SK-N-SH (cell line): ENCODE measurements around the gene APOL6. TPM values are rescaled to one million over a fixed set of nuclear protein-coding genes. Genes with fewer than 3 reads are reported as not detected.

Experiments
- CTCF ChIA-PET: fragments of 300-600, 350-600 bp; formaldehyde crosslinking; extraction: SDS; loops from one replicate; lab custom pipeline; 2021; lab: Yijun Ruan, JAX
- POLR2A ChIA-PET: fragments of 350-600 bp; sonication (Branson Sonifier 250); formaldehyde crosslinking; extraction: SDS; loops from one replicate; lab custom pipeline; 2020; ENCODE audit warnings: antibody characterized with exemption, inconsistent platforms; lab: Yijun Ruan, JAX
- DNase-seq: peaks from one replicate; pipeline ENCODE4 v3.0.0; 2012
- H2AFZ ChIP-seq: fragments of 200-600 bp; sonication (generic); 2 replicates; pipeline ENCODE4 v1.8.1; 2016; ENCODE audit warnings: antibody characterized with exemption, mild to moderate bottlenecking, low read depth
- H3F3A ChIP-seq: fragments of 200-600 bp; sonication (generic); replicated peaks from 2 replicates; pipeline ENCODE3; 2016; ENCODE audit warnings: antibody characterized with exemption, mild to moderate bottlenecking; ENCODE audit not compliant: insufficient read depth
- H3K27ac ChIP-seq, 2 experiments: fragments of 200-500 bp in 1 of 2; fragments of 200-600 bp in 1 of 2; sonication (Bioruptor generic) in 1 of 2; sonication (generic), shearing (Covaris generic) in 1 of 2; 2 replicates each; pipeline versions ENCODE4 v1.5.1 to v1.6.1; 2014 to 2016; ENCODE audit warnings: low read depth in 2 of 2, inconsistent platforms in 1 of 2, low read length in 1 of 2, mild to moderate bottlenecking in 1 of 2, mixed read lengths in 1 of 2
- H3K27me3 ChIP-seq: fragments of 200-600 bp; sonication (generic), shearing (Covaris generic); 2 replicates; pipeline ENCODE4 v1.6.1; 2016; ENCODE audit warnings: mixed run types; ENCODE audit not compliant: insufficient read depth
- H3K36me3 ChIP-seq, 2 experiments: fragments of 200-500 bp in 1 of 2; fragments of 200-600 bp in 1 of 2; sonication (Bioruptor generic) in 1 of 2; sonication (generic) in 1 of 2; replicated peaks in 1 of 2; 2 replicates each; pipeline versions ENCODE3 to v1.5.1; 2014 to 2016; ENCODE audit warnings: low read length in 1 of 2, mild to moderate bottlenecking in 1 of 2; ENCODE audit not compliant: insufficient read depth in 2 of 2, control insufficient read depth in 1 of 2
- H3K4me1 ChIP-seq, 2 experiments: fragments of 200-500 bp in 1 of 2; fragments of 200-600 bp in 1 of 2; sonication (Bioruptor generic) in 1 of 2; sonication (generic), shearing (Covaris generic) in 1 of 2; 2 replicates each; pipeline versions ENCODE4 v1.5.1 to v1.6.1; 2014 to 2016; ENCODE audit warnings: low read depth in 1 of 2, low read length in 1 of 2, mixed run types in 1 of 2; ENCODE audit not compliant: insufficient read depth in 2 of 2, control insufficient read depth in 1 of 2
- H3K4me2 ChIP-seq: fragments of 200-600 bp; sonication (generic), shearing (Covaris generic); 2 replicates; pipeline ENCODE4 v1.6.1; 2017; ENCODE audit warnings: mixed run types
- H3K4me3 ChIP-seq, 2 experiments: fragments of 200-500 bp in 1 of 2; fragments of 200-600 bp in 1 of 2; sonication (Bioruptor generic) in 1 of 2; sonication (generic), shearing (Covaris generic) in 1 of 2; 2 replicates each; pipeline versions ENCODE4 v1.5.1 to v1.8.1; 2014 to 2016; ENCODE audit warnings: low read depth in 2 of 2, inconsistent platforms in 1 of 2, low read length in 1 of 2, mild to moderate bottlenecking in 1 of 2, mixed read lengths in 1 of 2, moderate library complexity in 1 of 2
- H3K79me2 ChIP-seq: fragments of 200-600 bp; sonication (generic); 2 replicates; pipeline ENCODE4 v1.8.1; 2017; ENCODE audit warnings: mild to moderate bottlenecking; ENCODE audit not compliant: insufficient read depth
- H3K9ac ChIP-seq: fragments of 200-600 bp; sonication (generic); 2 replicates; pipeline ENCODE4 v1.6.1; 2017; ENCODE audit warnings: mixed run types
- H3K9me2 ChIP-seq: fragments of 200-600 bp; sonication (generic); 2 replicates; pipeline ENCODE4 v1.6.1; 2017; ENCODE audit warnings: mixed run types
- H3K9me3 ChIP-seq: fragments of 200-600 bp; sonication (generic); 2 replicates; pipeline ENCODE4 v1.6.1; 2017; ENCODE audit warnings: mixed run types, mild to moderate bottlenecking, moderate library complexity
- H4K20me1 ChIP-seq: fragments of 200-600 bp; sonication (generic); 2 replicates; pipeline ENCODE4 v1.6.1; 2017; ENCODE audit warnings: mild to moderate bottlenecking, mixed run types; ENCODE audit not compliant: insufficient read depth
- CHD2 ChIP-seq: fragments of 150-350 bp; IDR thresholded peaks from 2 replicates; pipeline ENCODE4 v1.6.1; 2018; ENCODE audit warnings: low read length; ENCODE audit not compliant: partially characterized antibody
- FOSL2 ChIP-seq: IDR thresholded peaks from 2 replicates; pipeline ENCODE4 v1.4.0; 2012; ENCODE audit warnings: low read depth, mild to moderate bottlenecking, moderate library complexity, borderline replicate concordance
- FOXJ3 ChIP-seq: sonication (generic); formaldehyde crosslinking; IDR thresholded peaks from 2 replicates; pipeline ENCODE4 v1.5.1; 2020; ENCODE audit warnings: mild to moderate bottlenecking, missing genetic modification reagents
- GABPA ChIP-seq: IDR thresholded peaks from 2 replicates; pipeline ENCODE4 v1.4.0; 2012; ENCODE audit warnings: low read depth, mild to moderate bottlenecking
- GATA2 ChIP-seq: sonication (generic); formaldehyde crosslinking; IDR thresholded peaks from 2 replicates; pipeline ENCODE4 v1.5.0; 2020; ENCODE audit warnings: mild to moderate bottlenecking, missing genetic modification reagents
- MEF2A ChIP-seq: IDR thresholded peaks from 2 replicates; pipeline ENCODE4 v1.4.0; 2012; ENCODE audit warnings: low read depth, borderline replicate concordance
- MXI1 ChIP-seq: IDR thresholded peaks from 2 replicates; pipeline ENCODE4 v1.6.1; 2012; ENCODE audit warnings: mild to moderate bottlenecking, low read depth, low read length, improper control_type of control experiment
- NFIC ChIP-seq: IDR thresholded peaks from 2 replicates; pipeline ENCODE4 v1.4.0; 2012; ENCODE audit warnings: borderline replicate concordance
- NRF1 ChIP-seq: IDR thresholded peaks from 2 replicates; pipeline ENCODE4 v1.6.1; 2012; ENCODE audit warnings: low read depth, mild to moderate bottlenecking, low read length
- POLR2AphosphoS5 ChIP-seq: IDR thresholded peaks from 2 replicates; pipeline ENCODE4 v1.6.1; 2012; ENCODE audit warnings: low read depth, low read length
- RCOR1 ChIP-seq: fragments of 150-350 bp; IDR thresholded peaks from 2 replicates; pipeline ENCODE4 v1.6.1; 2017; ENCODE audit warnings: antibody characterized with exemption, low read length
- RFX5 ChIP-seq: IDR thresholded peaks from 2 replicates; pipeline ENCODE4 v1.6.1; 2012; ENCODE audit warnings: mild to moderate bottlenecking, improper control_type of control experiment, low read length
- RXRA ChIP-seq: IDR thresholded peaks from 2 replicates; pipeline ENCODE4 v1.4.0; 2012; ENCODE audit warnings: low read depth, mild to moderate bottlenecking, borderline replicate concordance
- TEAD4 ChIP-seq: IDR thresholded peaks from 2 replicates; pipeline ENCODE4 v1.4.0; 2012; ENCODE audit warnings: mild to moderate bottlenecking, borderline replicate concordance; ENCODE audit not compliant: insufficient read depth
- WGBS: methylation state at CpG from one replicate; pipeline ENCODE4 v1.1.6; 2017; ENCODE audit warnings: low lambda C conversion rate; 5-methylcytosine and 5-hydroxymethylcytosine counted together
- polyA plus RNA-seq, 3 experiments: library from polyadenylated mRNA; depleted of rRNA; stranded (reverse); fragments of >200 nt; gene quantifications; 2 replicates each; pipeline ENCODE4 v1.2.3, GENCODE V29; 2012
- TF ChIP-seq, protein P1 (sequence below): IDR thresholded peaks from 2 replicates; pipeline ENCODE4 v1.4.0; 2012; ENCODE audit warnings: low read depth, borderline replicate concordance
- TF ChIP-seq, protein P2 (sequence below): IDR thresholded peaks from 2 replicates; pipeline ENCODE4 v1.6.1; 2012; ENCODE audit warnings: mild to moderate bottlenecking, low read depth, low read length, moderate library complexity
- TF ChIP-seq, protein P3 (sequence below): IDR thresholded peaks from 2 replicates; pipeline ENCODE4 v1.4.0; 2012; ENCODE audit warnings: low read depth, borderline replicate concordance
- TF ChIP-seq, protein P4 (sequence below): IDR thresholded peaks from 2 replicates; pipeline ENCODE4 v1.4.0; 2012; ENCODE audit warnings: low read depth
- TF ChIP-seq, protein P5 (sequence below): fragments of 150-350 bp; IDR thresholded peaks from 2 replicates; pipeline ENCODE4 v1.6.1; 2016; ENCODE audit warnings: mild to moderate bottlenecking, low read depth, low read length

APOL6 gene
- polyA plus RNA-seq, 1 of the 3 experiments (the other 2 are of a cell fraction), result 0.90 TPM

DNA sequence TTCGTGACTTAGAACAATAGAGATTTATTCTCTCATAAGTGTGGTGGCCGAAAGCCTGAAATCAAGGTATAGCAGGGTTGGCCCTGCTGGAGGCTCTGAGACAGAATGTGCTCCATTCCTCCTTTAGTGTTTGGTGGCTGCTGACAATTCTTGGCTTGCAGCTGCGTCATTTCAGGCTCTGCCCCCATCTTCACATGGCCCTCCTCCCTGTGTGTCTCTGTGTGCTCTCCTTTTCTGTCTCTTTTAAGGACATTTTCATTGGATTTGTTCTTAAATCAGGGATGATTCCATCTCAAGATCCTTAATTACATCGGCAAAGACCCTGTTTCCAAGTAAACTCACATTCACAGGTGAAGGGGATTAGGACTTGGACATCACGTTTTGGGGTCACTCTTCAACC is 10.2 kb upstream of the APOL6 start:
- Histone ChIP-seq H3K27me3 (no peaks in the 10 kb centered on the region), H3K9me3 (no peaks in the 10 kb centered on the region), H2AFZ (peak overlapping the region; percentile 91), H3K9ac (peak overlapping the region; percentile 60; the same call in 1 of the 2 replicates), H3K4me2 (0 out of 2 replicates have a peak overlapping the region, but pooled peaks have one; percentile 24), H3K9me2 (no peaks in the 10 kb centered on the region), H3F3A (no peaks in the 10 kb centered on the region), H3K36me3 (no peaks in the 10 kb centered on the region), H3K27ac (peak overlapping the region; percentile 70 to 95; a peak in 3 of 4 replicates), H3K79me2 (no peaks in the 10 kb centered on the region)
- ChIA-PET POLR2A (no interaction called here), CTCF (interaction anchor here (1.4 to 2.9 kb wide), 4 partner anchors 11 to 486 kb away, joined by 3 to 12 read pairs (median 5); no protein-coding TSS in a partner anchor)
- DNase-seq, result no peak
- no peak for TF ChIP-seq TEAD4
- TF ChIP-seq, protein P1, sequence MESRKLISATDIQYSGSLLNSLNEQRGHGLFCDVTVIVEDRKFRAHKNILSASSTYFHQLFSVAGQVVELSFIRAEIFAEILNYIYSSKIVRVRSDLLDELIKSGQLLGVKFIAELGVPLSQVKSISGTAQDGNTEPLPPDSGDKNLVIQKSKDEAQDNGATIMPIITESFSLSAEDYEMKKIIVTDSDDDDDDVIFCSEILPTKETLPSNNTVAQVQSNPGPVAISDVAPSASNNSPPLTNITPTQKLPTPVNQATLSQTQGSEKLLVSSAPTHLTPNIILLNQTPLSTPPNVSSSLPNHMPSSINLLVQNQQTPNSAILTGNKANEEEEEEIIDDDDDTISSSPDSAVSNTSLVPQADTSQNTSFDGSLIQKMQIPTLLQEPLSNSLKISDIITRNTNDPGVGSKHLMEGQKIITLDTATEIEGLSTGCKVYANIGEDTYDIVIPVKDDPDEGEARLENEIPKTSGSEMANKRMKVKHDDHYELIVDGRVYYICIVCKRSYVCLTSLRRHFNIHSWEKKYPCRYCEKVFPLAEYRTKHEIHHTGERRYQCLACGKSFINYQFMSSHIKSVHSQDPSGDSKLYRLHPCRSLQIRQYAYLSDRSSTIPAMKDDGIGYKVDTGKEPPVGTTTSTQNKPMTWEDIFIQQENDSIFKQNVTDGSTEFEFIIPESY, result no peak
- TF ChIP-seq, protein P2, sequence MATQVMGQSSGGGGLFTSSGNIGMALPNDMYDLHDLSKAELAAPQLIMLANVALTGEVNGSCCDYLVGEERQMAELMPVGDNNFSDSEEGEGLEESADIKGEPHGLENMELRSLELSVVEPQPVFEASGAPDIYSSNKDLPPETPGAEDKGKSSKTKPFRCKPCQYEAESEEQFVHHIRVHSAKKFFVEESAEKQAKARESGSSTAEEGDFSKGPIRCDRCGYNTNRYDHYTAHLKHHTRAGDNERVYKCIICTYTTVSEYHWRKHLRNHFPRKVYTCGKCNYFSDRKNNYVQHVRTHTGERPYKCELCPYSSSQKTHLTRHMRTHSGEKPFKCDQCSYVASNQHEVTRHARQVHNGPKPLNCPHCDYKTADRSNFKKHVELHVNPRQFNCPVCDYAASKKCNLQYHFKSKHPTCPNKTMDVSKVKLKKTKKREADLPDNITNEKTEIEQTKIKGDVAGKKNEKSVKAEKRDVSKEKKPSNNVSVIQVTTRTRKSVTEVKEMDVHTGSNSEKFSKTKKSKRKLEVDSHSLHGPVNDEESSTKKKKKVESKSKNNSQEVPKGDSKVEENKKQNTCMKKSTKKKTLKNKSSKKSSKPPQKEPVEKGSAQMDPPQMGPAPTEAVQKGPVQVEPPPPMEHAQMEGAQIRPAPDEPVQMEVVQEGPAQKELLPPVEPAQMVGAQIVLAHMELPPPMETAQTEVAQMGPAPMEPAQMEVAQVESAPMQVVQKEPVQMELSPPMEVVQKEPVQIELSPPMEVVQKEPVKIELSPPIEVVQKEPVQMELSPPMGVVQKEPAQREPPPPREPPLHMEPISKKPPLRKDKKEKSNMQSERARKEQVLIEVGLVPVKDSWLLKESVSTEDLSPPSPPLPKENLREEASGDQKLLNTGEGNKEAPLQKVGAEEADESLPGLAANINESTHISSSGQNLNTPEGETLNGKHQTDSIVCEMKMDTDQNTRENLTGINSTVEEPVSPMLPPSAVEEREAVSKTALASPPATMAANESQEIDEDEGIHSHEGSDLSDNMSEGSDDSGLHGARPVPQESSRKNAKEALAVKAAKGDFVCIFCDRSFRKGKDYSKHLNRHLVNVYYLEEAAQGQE, result no peak
- no peak for TF ChIP-seq MEF2A
- no peak for TF ChIP-seq RXRA
- TF ChIP-seq NFIC, result no peak
- no peak for TF ChIP-seq RCOR1
- TF ChIP-seq NRF1, result no peak
- no peak for TF ChIP-seq GABPA
- no peak; the same call in 1 of the 2 replicates for TF ChIP-seq GATA2 (CRISPR knock-in tag)
- TF ChIP-seq, protein P3, sequence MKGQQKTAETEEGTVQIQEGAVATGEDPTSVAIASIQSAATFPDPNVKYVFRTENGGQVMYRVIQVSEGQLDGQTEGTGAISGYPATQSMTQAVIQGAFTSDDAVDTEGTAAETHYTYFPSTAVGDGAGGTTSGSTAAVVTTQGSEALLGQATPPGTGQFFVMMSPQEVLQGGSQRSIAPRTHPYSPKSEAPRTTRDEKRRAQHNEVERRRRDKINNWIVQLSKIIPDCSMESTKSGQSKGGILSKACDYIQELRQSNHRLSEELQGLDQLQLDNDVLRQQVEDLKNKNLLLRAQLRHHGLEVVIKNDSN, result no peak
- TF ChIP-seq, protein P4, sequence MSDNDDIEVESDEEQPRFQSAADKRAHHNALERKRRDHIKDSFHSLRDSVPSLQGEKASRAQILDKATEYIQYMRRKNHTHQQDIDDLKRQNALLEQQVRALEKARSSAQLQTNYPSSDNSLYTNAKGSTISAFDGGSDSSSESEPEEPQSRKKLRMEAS, result no peak
- no peak for TF ChIP-seq FOXJ3
- TF ChIP-seq CHD2, result no peak
- TF ChIP-seq RFX5, result no peak
- TF ChIP-seq, protein P5, sequence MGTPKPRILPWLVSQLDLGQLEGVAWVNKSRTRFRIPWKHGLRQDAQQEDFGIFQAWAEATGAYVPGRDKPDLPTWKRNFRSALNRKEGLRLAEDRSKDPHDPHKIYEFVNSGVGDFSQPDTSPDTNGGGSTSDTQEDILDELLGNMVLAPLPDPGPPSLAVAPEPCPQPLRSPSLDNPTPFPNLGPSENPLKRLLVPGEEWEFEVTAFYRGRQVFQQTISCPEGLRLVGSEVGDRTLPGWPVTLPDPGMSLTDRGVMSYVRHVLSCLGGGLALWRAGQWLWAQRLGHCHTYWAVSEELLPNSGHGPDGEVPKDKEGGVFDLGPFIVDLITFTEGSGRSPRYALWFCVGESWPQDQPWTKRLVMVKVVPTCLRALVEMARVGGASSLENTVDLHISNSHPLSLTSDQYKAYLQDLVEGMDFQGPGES, result no peak
- no peak for TF ChIP-seq FOSL2
- no peak for TF ChIP-seq POLR2AphosphoS5
- no peak for TF ChIP-seq MXI1
- TF ChIP-seq, all 33 proteins: peak for 0
- H4K20me1 ChIP-seq, result no peaks in the 10 kb centered on the region
- WGBS, result 62% methylated on average over 5 of the region's 5 CpGs
- peaks cover 7 to 29% of the 10 kb centered on the region in 2 experiments; a peak in 2 of 4 replicates for H3K4me1 ChIP-seq
- H3K4me3 ChIP-seq, result no peak overlapping the region
